K562 (cell line): ENCODE measurements around the gene PYGO2. TPM values are rescaled to one million over a fixed set of nuclear protein-coding genes. Genes with fewer than 3 reads are reported as not detected.

Experiments
- BACH1 ChIP-seq: fragments of 200-800 bp; sonication (Bioruptor generic); IDR thresholded peaks from 2 replicates; pipeline ENCODE4 v1.6.1; 2016; ENCODE audit warnings: missing genetic modification characterization, missing compliant biosample characterization
- BCOR ChIP-seq: fragments of 450-650 bp; IDR thresholded peaks from 2 replicates; pipeline ENCODE4 v1.6.1; 2016
- CXXC5 ChIP-seq: fragments of 250-450 bp; sonication (Bioruptor Pico); IDR thresholded peaks from 2 replicates; pipeline ENCODE4 v1.8.0; 2022; ENCODE audit warnings: inconsistent platforms, mild to moderate bottlenecking, moderate library complexity
- ETV1 ChIP-seq: fragments of 450-650 bp; conservative IDR thresholded peaks from 2 replicates; pipeline ENCODE4 v1.6.1; 2016; ENCODE audit warnings: missing genetic modification characterization, control low read depth, low read depth, missing compliant biosample characterization
- GABPA ChIP-seq: fragments of 200-800 bp; sonication (Bioruptor generic); conservative IDR thresholded peaks from 2 replicates; pipeline ENCODE4 v1.6.1; 2016; ENCODE audit warnings: low read depth, missing genetic modification characterization, missing compliant biosample characterization
- HDAC2 ChIP-seq: fragments of 450-650 bp; IDR thresholded peaks from 2 replicates; pipeline ENCODE4 v1.6.1; 2016; ENCODE audit warnings: mild to moderate bottlenecking
- JUNB ChIP-seq: fragments of 450-650 bp; formaldehyde crosslinking; conservative IDR thresholded peaks from 2 replicates; pipeline ENCODE4 v1.4.0; 2020; ENCODE audit warnings: mild to moderate bottlenecking
- KDM1A ChIP-seq, 2 experiments: fragments of 450-650 bp; IDR thresholded peaks; 2 replicates each; pipeline ENCODE4 v1.6.1; 2016; ENCODE audit warnings: mild to moderate bottlenecking in 2 of 2
- KDM5B ChIP-seq: fragments of 200-600 bp; sonication (generic); IDR thresholded peaks from 2 replicates; pipeline ENCODE4 v1.6.1; 2012; ENCODE audit warnings: low read depth, mild to moderate bottlenecking, moderate library complexity, low read length, control low read depth, inconsistent platforms; ENCODE audit not compliant: insufficient replicate concordance
- KLF6 ChIP-seq: fragments of 250-450 bp; sonication (Bioruptor Pico); IDR thresholded peaks from 2 replicates; pipeline ENCODE4 v1.4.0; 2020; ENCODE audit warnings: mild to moderate bottlenecking, moderate library complexity, borderline replicate concordance
- MAFF ChIP-seq: IDR thresholded peaks from 2 replicates; pipeline ENCODE4 v1.6.1; 2012; ENCODE audit warnings: low read length, improper control_type of control experiment
- MAZ ChIP-seq, 2 experiments: fragments of 450-650 bp in 1 of 2; sonication (generic) in 1 of 2; formaldehyde crosslinking; IDR thresholded peaks in 1 of 2; conservative IDR thresholded peaks in 1 of 2; 2 replicates each; pipeline versions ENCODE4 v1.4.0 to v1.5.0; 2020; ENCODE audit warnings: mild to moderate bottlenecking in 1 of 2, missing genetic modification reagents in 1 of 2
- PHF8 ChIP-seq: fragments of 200-600 bp; sonication (generic); IDR thresholded peaks from 2 replicates; pipeline ENCODE4 v1.6.1; 2012; ENCODE audit warnings: mixed run types, mild to moderate bottlenecking, inconsistent platforms, low read length, moderate library complexity, borderline replicate concordance
- PRPF4 ChIP-seq: fragments of 200-400 bp; formaldehyde crosslinking; IDR thresholded peaks from one replicate; pipeline ENCODE4 v1.6.1; 2017; ENCODE audit warnings: low read length, low read depth, mild to moderate bottlenecking; ENCODE audit not compliant: insufficient read depth, poor library complexity, severe bottlenecking
- SIN3A ChIP-seq, 2 experiments: fragments of 150-350 bp in 1 of 2; IDR thresholded peaks; 2 replicates each; pipeline ENCODE4 v1.6.1; 2011 to 2016; ENCODE audit warnings: borderline replicate concordance in 2 of 2, low read depth in 2 of 2, low read length in 2 of 2, mild to moderate bottlenecking in 2 of 2, moderate library complexity in 2 of 2; ENCODE audit not compliant: control insufficient read depth in 1 of 2
- SNIP1 ChIP-seq: fragments of 450-650 bp; IDR thresholded peaks from 2 replicates; pipeline ENCODE4 v1.7.1; 2017; ENCODE audit warnings: low read depth, mild to moderate bottlenecking
- SUPT5H ChIP-seq: fragments of 450-650 bp; IDR thresholded peaks from 2 replicates; pipeline ENCODE4 v1.6.1; 2016
- TBP ChIP-seq: optimal IDR thresholded peaks from 2 replicates; pipeline ENCODE3; 2011; ENCODE audit warnings: low read depth, low read length, improper control_type of control experiment
- TGIF2 ChIP-seq: sonication (generic); formaldehyde crosslinking; IDR thresholded peaks from 2 replicates; pipeline ENCODE4 v1.8.1; 2022; ENCODE audit warnings: mild to moderate bottlenecking, missing genetic modification reagents, moderate library complexity
- ZEB2 ChIP-seq: fragments of 450-650 bp; IDR thresholded peaks from 2 replicates; pipeline ENCODE4 v1.6.1; 2016
- ZNF12 ChIP-seq: sonication (generic); formaldehyde crosslinking; IDR thresholded peaks from 2 replicates; pipeline ENCODE4 v1.4.0; 2020; ENCODE audit warnings: mild to moderate bottlenecking, missing genetic modification reagents
- ZNF121 ChIP-seq: sonication (generic); formaldehyde crosslinking; conservative IDR thresholded peaks from 2 replicates; pipeline ENCODE4 v1.8.0; 2022; ENCODE audit warnings: missing genetic modification reagents
- ZNF384 ChIP-seq: IDR thresholded peaks from 2 replicates; pipeline ENCODE4 v1.6.1; 2012; ENCODE audit warnings: low read depth, low read length, improper control_type of control experiment
- polyA plus RNA-seq, 8 experiments: library from polyadenylated mRNA; depleted of rRNA in 4 of 8; stranded (reverse) in 5 of 8; unstranded in 3 of 8; fragments of >200 nt; fragmentation: Nextera tagmentation in 2 of 8; fragmentation: Illumina TruSeq in 1 of 8; extraction: Ambion mirVana in 2 of 8; extraction: Trizol in 1 of 8; gene quantifications; 2 replicates each; pipeline versions ENCODE4 v1.2.1 to v1.2.3, GENCODE V29; 2011 to 2014; ENCODE audit warnings: inconsistent platforms in 1 of 8, missing spikeins in 1 of 8
- total RNA-seq, 7 experiments: library from RNA; depleted of rRNA in 6 of 7; stranded (reverse); fragments of >200 nt in 6 of 7; fragmentation: Illumina TruSeq in 2 of 7; extraction: Trizol in 2 of 7; gene quantifications; 2 replicates each; pipeline versions ENCODE4 v1.2.1 to v1.2.3, GENCODE V29; 2011 to 2021; ENCODE audit warnings: low replicate concordance in 1 of 7
- TF ChIP-seq, protein P1 (sequence below): fragments of 200-400 bp; formaldehyde crosslinking; IDR thresholded peaks from 2 replicates; pipeline ENCODE4 v1.6.1; 2017; ENCODE audit warnings: mild to moderate bottlenecking, low read depth, low read length, moderate library complexity
- TF ChIP-seq, protein P2 (sequence below), 2 experiments: fragments of 450-650 bp; conservative IDR thresholded peaks; 2 replicates each; pipeline ENCODE4 v1.6.1; 2017; ENCODE audit warnings: mild to moderate bottlenecking in 2 of 2, moderate library complexity in 2 of 2

The PYGO2 gene
- total and polyA plus RNA-seq, 9 of the 15 experiments (the other 6 are each of a cell fraction or from before 2014, with no cell fraction given), result 8.3 to 36.2 (median 18.2) TPM

DNA sequence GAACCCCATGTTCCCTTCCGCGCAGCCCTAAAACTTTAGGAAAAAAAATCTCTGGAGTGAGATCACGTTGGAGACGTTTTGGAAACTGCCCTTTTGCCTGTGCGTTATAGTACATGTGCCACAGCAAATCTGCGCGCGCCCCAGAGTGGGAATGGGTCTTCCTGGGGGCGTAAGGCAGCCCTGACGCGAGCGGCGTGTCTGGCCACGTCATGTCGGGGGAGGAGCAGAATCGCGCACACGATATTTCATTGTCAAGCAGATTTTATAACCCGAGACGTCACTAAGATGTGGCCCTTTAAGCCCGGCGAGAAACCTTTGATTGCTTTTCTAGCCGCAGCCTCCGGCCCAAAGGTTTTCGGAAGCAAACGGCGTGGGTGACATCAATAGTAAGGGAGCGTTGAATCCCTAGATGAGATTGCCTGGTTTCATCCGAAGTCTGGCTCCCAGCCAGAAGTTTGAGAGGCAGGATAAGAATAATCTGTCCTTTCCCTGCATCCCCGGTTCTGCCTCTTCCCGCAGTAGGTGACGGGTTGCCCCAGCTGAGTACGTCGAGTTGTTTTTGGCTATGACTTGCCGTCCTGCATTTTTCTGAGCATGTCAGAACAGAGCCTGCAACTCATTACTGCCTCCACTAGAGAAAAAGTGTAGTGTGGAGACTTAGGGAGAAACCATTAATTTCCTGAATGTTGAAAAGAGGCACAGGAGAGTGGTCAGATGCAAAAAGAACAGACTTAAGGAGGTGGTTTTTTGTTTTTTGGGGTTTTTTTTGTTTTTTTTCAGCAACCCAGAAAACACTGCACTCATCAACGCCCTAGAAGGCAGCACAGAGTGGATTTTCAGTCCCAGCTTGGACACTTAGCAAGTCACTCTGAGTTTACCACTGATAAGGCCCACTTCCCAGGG, 24.2 kb downstream of the PYGO2 start (continued):
- peak; percentile 59; the same call in 1 of the 2 replicates for TF ChIP-seq PHF8
- no peak for TF ChIP-seq ZNF121 (CRISPR knock-in tag)
- TF ChIP-seq, protein P1, sequence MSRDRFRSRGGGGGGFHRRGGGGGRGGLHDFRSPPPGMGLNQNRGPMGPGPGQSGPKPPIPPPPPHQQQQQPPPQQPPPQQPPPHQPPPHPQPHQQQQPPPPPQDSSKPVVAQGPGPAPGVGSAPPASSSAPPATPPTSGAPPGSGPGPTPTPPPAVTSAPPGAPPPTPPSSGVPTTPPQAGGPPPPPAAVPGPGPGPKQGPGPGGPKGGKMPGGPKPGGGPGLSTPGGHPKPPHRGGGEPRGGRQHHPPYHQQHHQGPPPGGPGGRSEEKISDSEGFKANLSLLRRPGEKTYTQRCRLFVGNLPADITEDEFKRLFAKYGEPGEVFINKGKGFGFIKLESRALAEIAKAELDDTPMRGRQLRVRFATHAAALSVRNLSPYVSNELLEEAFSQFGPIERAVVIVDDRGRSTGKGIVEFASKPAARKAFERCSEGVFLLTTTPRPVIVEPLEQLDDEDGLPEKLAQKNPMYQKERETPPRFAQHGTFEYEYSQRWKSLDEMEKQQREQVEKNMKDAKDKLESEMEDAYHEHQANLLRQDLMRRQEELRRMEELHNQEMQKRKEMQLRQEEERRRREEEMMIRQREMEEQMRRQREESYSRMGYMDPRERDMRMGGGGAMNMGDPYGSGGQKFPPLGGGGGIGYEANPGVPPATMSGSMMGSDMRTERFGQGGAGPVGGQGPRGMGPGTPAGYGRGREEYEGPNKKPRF, result no peak
- TF ChIP-seq BACH1 (tag), result peak; percentile 51; the same call in 1 of the 2 replicates
- TF ChIP-seq BCOR, result peak; percentile 32; the same call in 1 of the 2 replicates
- TF ChIP-seq KDM5B, result peak; percentile 39
- peak; percentile 95 for TF ChIP-seq CXXC5 (CRISPR knock-in tag)
- no peak for TF ChIP-seq JUNB (CRISPR knock-in tag)
- no peak for TF ChIP-seq ZNF384
- TF ChIP-seq MAZ (CRISPR knock-in tag; conservative IDR thresholded peaks at IDR 0.05 in 1 of 2, IDR thresholded peaks at IDR 0.05 in 1 of 2), result 0 out of 4 replicates have a peak, but pooled peaks of 1 of the 2 experiments have one; percentile 75
- peak; percentile 43; the same call in 1 of the 2 replicates for TF ChIP-seq GABPA (tag)
- TF ChIP-seq HDAC2, result peak; percentile 74
- peak in 1 of 2 experiments; percentile 10; a peak in 2 of 4 replicates for TF ChIP-seq SIN3A (IDR thresholded peaks at IDR 0.05; ENCODE audit: borderline replicate concordance in 2 of 2, control insufficient read depth in 1 of 2, low read depth in 2 of 2, low read length in 2 of 2)
- peak; percentile 72 for TF ChIP-seq MAFF
- no peak for TF ChIP-seq KLF6 (CRISPR knock-in tag)
- TF ChIP-seq PRPF4, result no peak
- TF ChIP-seq, protein P2, sequence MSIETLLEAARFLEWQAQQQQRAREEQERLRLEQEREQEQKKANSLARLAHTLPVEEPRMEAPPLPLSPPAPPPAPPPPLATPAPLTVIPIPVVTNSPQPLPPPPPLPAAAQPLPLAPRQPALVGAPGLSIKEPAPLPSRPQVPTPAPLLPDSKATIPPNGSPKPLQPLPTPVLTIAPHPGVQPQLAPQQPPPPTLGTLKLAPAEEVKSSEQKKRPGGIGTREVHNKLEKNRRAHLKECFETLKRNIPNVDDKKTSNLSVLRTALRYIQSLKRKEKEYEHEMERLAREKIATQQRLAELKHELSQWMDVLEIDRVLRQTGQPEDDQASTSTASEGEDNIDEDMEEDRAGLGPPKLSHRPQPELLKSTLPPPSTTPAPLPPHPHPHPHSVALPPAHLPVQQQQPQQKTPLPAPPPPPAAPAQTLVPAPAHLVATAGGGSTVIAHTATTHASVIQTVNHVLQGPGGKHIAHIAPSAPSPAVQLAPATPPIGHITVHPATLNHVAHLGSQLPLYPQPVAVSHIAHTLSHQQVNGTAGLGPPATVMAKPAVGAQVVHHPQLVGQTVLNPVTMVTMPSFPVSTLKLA (conservative IDR thresholded peaks at IDR 0.05), result peak; percentile 82 to 88; a peak in 3 of 4 replicates
- TF ChIP-seq TGIF2 (CRISPR knock-in tag), result no peak
- TF ChIP-seq ETV1 (tag), result 0 out of 2 replicates have a peak, but pooled peaks have one; percentile 3
- no peak for TF ChIP-seq ZNF12
- TF ChIP-seq TBP, result peak; percentile 56
- TF ChIP-seq ZEB2, result peak; percentile 57; the same call in 1 of the 2 replicates
- TF ChIP-seq SUPT5H, result no peak
- peak; percentile 40 to 76; a peak in 3 of 4 replicates for TF ChIP-seq KDM1A (IDR thresholded peaks at IDR 0.05)
- TF ChIP-seq SNIP1, result no peak
